Endodermal cell (in vitro differentiated cells): Measurements from ENCODE around the gene SHH. TPM values are rescaled to one million over a fixed set of nuclear protein-coding genes. Genes with fewer than 3 reads are reported as not detected.

Experiments
- DNase-seq: peaks from one replicate; pipeline ENCODE4 v3.0.0-alpha.2; 2017
- H3K27ac ChIP-seq: 2 replicates; pipeline ENCODE4 v1.5.1; 2013; ENCODE audit warnings: mild to moderate bottlenecking, low read depth, low read length, moderate library complexity
- H3K27me3 ChIP-seq: 2 replicates; pipeline ENCODE4 v1.6.1; 2013; ENCODE audit warnings: mild to moderate bottlenecking, low read length, moderate library complexity; ENCODE audit not compliant: insufficient read depth, control insufficient read depth, poor library complexity, severe bottlenecking
- H3K36me3 ChIP-seq: 2 replicates; pipeline ENCODE4 v1.7.0; 2013; ENCODE audit warnings: mild to moderate bottlenecking, low read length, moderate library complexity; ENCODE audit not compliant: control insufficient read depth, insufficient read depth
- H3K4me1 ChIP-seq: one replicate; pipeline ENCODE4 v1.7.0; 2013; ENCODE audit warnings: low read length; ENCODE audit not compliant: control insufficient read depth, insufficient read depth
- H3K4me3 ChIP-seq: 2 replicates; pipeline ENCODE4 v1.5.1; 2013; ENCODE audit warnings: mild to moderate bottlenecking, low read length, moderate library complexity
- H3K9ac ChIP-seq: 2 replicates; pipeline ENCODE4 v1.6.1; 2013; ENCODE audit warnings: mild to moderate bottlenecking, low read length, moderate library complexity; ENCODE audit not compliant: poor library complexity, severe bottlenecking; ENCODE audit errors: extremely low read depth
- H3K9me3 ChIP-seq: 2 replicates; pipeline ENCODE4 v1.6.1; 2013; ENCODE audit warnings: mild to moderate bottlenecking, low read length, moderate library complexity; ENCODE audit not compliant: control insufficient read depth
- H3K27ac Mint-ChIP-seq: 2 replicates; pipeline ENCODE4 v1.8.0; 2020; ENCODE audit warnings: mixed read lengths
- H3K27me3 Mint-ChIP-seq: 2 replicates; pipeline ENCODE4 v1.8.0; 2021; ENCODE audit warnings: mild to moderate bottlenecking, mixed read lengths; ENCODE audit not compliant: insufficient read depth
- H3K36me3 Mint-ChIP-seq: 2 replicates; pipeline ENCODE4 v1.8.0; 2020; ENCODE audit warnings: low read depth, mixed read lengths
- H3K4me1 Mint-ChIP-seq: 2 replicates; pipeline ENCODE4 v1.8.0; 2020; ENCODE audit warnings: mixed read lengths
- H3K4me3 Mint-ChIP-seq: 2 replicates; pipeline ENCODE4 v1.8.0; 2020; ENCODE audit warnings: mild to moderate bottlenecking, moderate library complexity, mixed read lengths
- H3K9me3 Mint-ChIP-seq: 2 replicates; pipeline ENCODE4 v1.8.0; 2020; ENCODE audit warnings: mild to moderate bottlenecking, mixed read lengths
- WGBS, 2 experiments: methylation state at CpG; one replicate each; pipeline versions ENCODE4 v1.1.5 to v1.1.7; 2013; ENCODE audit warnings: missing lambda C conversion rate in 2 of 2, mixed read lengths in 1 of 2; ENCODE audit not compliant: insufficient coverage in 1 of 2, insufficient read length in 1 of 2; 5-methylcytosine and 5-hydroxymethylcytosine counted together
- total RNA-seq, 2 donors: library from RNA; stranded (reverse); fragmentation: NEBNext Ultra II Directional in 1 of 2; extraction: Animal tissue kit (Norgen Biotek cat#: 25700) in 1 of 2; gene quantifications; 2 replicates in 1 of 2; 3 replicates in 1 of 2; pipeline ENCODE4 v1.2.1, GENCODE V29; 2021
- TF ChIP-seq, protein P1 (sequence below): fragments of 200-600 bp; sonication (generic); conservative IDR thresholded peaks from 2 replicates; pipeline ENCODE4 v1.5.0; 2021; ENCODE audit warnings: antibody characterized with exemption, mild to moderate bottlenecking

SHH gene
- total RNA-seq, 2 donors from 2014 or later, result 0.99 to 1.6 TPM

DNA sequence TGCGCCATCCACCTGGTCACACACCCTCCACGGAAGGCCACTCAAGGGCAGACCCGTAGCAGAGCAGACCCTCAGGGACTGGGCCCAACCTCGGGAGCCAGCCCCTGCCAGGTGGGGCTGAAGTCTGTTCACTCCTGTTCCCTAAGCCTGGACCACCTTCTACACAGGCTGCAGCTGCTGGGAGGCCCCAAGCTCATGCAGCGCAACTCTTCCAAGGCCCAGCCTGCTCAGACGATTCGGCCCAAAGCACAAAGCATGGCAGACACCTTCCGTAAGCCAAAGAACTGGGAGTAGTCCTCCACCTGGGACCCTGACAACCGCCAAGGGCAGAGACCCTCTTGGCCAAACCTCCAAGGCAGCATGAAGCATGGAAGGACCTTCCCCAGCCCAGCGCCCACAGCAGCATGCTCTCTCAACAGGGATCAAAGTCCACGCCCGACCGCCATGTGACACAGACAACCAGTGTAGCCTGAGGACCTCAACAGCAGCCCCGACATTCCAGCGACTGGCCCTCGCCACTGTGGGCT lies 11.5 kb downstream of the SHH start:
- TF ChIP-seq, protein P1, sequence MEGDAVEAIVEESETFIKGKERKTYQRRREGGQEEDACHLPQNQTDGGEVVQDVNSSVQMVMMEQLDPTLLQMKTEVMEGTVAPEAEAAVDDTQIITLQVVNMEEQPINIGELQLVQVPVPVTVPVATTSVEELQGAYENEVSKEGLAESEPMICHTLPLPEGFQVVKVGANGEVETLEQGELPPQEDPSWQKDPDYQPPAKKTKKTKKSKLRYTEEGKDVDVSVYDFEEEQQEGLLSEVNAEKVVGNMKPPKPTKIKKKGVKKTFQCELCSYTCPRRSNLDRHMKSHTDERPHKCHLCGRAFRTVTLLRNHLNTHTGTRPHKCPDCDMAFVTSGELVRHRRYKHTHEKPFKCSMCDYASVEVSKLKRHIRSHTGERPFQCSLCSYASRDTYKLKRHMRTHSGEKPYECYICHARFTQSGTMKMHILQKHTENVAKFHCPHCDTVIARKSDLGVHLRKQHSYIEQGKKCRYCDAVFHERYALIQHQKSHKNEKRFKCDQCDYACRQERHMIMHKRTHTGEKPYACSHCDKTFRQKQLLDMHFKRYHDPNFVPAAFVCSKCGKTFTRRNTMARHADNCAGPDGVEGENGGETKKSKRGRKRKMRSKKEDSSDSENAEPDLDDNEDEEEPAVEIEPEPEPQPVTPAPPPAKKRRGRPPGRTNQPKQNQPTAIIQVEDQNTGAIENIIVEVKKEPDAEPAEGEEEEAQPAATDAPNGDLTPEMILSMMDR, result no peak
- 89 to 92% methylated on average over 9 to 16 of the region's 16 CpGs for WGBS, 2 experiments
- H3K4me1 Mint-ChIP-seq, result no peaks in the 10 kb centered on the region
- Histone ChIP-seq H3K9ac (no peak overlapping the region), H3K4me3 (no peak overlapping the region), H3K27ac (no peak overlapping the region), H3K9me3 (no peaks in the 10 kb centered on the region), H3K4me1 (peaks cover 4% of the 10 kb centered on the region), H3K27me3 (peaks cover 80% of the 10 kb centered on the region), H3K36me3 (no peaks in the 10 kb centered on the region)
- H3K9me3 Mint-ChIP-seq, result peaks cover 4% of the 10 kb centered on the region
- no peak for DNase-seq
- H3K27me3 Mint-ChIP-seq, result peaks cover 71% of the 10 kb centered on the region
- H3K4me3 Mint-ChIP-seq, result no peak overlapping the region
- H3K27ac Mint-ChIP-seq, result no peak overlapping the region
- H3K36me3 Mint-ChIP-seq, result no peaks in the 10 kb centered on the region

DNA sequence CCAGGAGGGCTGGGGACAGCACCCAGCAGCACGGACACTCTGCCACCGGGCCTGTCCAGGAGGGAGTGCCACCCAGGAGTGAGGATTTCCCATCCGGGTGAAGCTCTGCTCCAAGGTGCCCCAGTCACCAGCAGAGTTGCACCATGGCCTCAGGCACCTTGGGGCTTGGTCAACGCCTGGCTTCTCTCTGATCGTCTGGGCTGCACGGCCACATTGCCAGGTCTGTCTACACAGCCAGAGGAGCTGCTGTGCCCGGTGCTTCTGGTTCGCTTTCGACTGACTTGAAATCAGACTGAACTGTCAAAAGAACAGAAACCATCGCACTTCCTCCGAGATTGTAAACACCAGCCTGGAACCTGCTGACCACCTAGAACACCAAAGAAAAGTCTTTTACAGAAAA lies 12.0 kb downstream of the SHH start:
- no peak overlapping the region for H3K4me3 ChIP-seq
- H3K9me3 ChIP-seq, result no peaks in the 10 kb centered on the region
- Mint-ChIP-seq H3K4me3 (no peak overlapping the region), H3K9me3 (peaks cover 4% of the 10 kb centered on the region), H3K36me3 (no peaks in the 10 kb centered on the region), H3K27ac (no peak overlapping the region), H3K27me3 (peaks cover 73% of the 10 kb centered on the region), H3K4me1 (no peaks in the 10 kb centered on the region)
- H3K27me3 ChIP-seq, result peaks cover 80% of the 10 kb centered on the region
- H3K27ac ChIP-seq, result no peak overlapping the region
- peaks cover 2% of the 10 kb centered on the region for H3K4me1 ChIP-seq
- 93 to 95% methylated on average over 9 to 11 of the region's 11 CpGs for WGBS, 2 experiments
- no peak overlapping the region for H3K9ac ChIP-seq
- H3K36me3 ChIP-seq, result no peaks in the 10 kb centered on the region
- TF ChIP-seq, protein P1, result no peak
- DNase-seq, result no peak

DNA sequence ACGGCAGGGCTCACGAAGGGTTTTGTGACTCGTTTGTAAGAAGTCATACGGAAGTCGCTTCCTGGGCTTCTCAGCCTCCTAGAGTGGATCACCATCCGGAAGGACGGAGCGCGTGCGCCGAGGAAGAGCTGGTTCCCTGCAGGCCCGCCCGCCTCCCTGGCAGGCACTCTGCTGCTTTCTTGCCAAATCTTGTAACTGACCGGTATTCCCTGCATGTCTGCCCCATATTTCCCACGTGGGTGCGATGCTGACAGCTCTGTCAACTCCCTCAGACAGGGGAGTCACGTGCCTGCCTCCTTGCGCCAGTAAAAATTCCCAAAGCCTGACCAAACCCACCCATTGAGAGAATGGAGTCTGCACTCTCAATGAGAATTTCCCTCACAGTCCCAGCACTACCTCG lies 12.7 kb downstream of the SHH start:
- 84 to 89% methylated on average over 16 to 19 of the region's 19 CpGs for WGBS, 2 experiments
- Mint-ChIP-seq H3K4me1 (no peaks in the 10 kb centered on the region), H3K9me3 (peaks cover 4% of the 10 kb centered on the region), H3K27me3 (peaks cover 75% of the 10 kb centered on the region), H3K4me3 (no peak overlapping the region), H3K36me3 (no peaks in the 10 kb centered on the region), H3K27ac (no peak overlapping the region)
- H3K9ac ChIP-seq, result no peak overlapping the region
- no peak overlapping the region for H3K27ac ChIP-seq
- no peaks in the 10 kb centered on the region for H3K4me1 ChIP-seq
- H3K4me3 ChIP-seq, result no peak overlapping the region
- H3K36me3 ChIP-seq, result no peaks in the 10 kb centered on the region
- TF ChIP-seq, protein P1, result no peak
- H3K27me3 ChIP-seq, result peaks cover 79% of the 10 kb centered on the region
- no peaks in the 10 kb centered on the region for H3K9me3 ChIP-seq
- DNase-seq, result no peak
